ENCODE data around the gene ARHGDIG.

Gene ARHGDIG

DNA sequence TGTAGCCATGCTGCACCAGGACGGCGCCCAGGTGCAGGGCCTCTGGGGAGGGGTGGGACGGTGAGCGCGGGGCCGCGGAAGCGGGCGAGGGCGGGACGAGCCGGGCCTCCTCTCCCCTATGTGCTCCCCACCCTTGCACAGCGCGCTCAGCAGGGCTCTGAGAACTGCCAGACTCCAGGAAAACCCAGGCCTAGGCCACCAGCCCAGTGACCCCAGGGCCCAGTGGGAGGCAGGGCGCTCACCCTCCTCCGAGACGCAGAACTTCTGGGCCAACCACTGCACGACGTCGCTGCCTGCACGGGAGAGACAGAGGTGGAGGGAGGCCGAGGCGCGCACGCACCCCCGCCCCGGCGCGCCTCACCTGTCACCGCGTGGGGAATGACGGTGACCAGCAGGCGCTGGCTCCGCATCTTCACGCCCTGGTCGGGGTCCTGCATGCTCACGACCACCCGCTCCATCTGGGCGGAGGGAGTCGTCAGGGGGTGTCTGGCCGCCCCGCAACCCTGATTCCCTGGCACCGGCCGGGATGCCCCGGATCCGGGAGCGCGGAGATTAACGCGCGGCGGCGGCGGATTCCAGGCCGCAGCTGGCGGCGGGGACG lies 5.2 kb upstream of the ARHGDIG start:
- DNase-seq (ENCODE audit: low read depth): no peak
- H3K4me3 ChIP-seq (ENCODE audit: low read length): peak overlapping the region; percentile 16

GRCh38 chr16:275786-276232 lies 4.6 kb upstream of the ARHGDIG start, which contains the start of gene RGS11:
Gene RGS11 (minus strand): TSS chr16:275944. CDS start chr16:275911, 33 bp downstream.
- peak within 1 kb of the TSS; percentile 16 for H3K4me3 ChIP-seq (ENCODE audit: low read length)
- TF ChIP-seq CTCF (IDR thresholded peaks at IDR 0.05; ENCODE audit: insufficient read depth, low read depth, low read length, missing control alignments): no peak
- no peak for DNase-seq (ENCODE audit: low read depth)

More for the DNA sequence above, 5.2 kb upstream of the ARHGDIG start:
- TF ChIP-seq CTCF (IDR thresholded peaks at IDR 0.05; ENCODE audit: insufficient read depth, low read depth, low read length, missing control alignments): no peak

DNA sequence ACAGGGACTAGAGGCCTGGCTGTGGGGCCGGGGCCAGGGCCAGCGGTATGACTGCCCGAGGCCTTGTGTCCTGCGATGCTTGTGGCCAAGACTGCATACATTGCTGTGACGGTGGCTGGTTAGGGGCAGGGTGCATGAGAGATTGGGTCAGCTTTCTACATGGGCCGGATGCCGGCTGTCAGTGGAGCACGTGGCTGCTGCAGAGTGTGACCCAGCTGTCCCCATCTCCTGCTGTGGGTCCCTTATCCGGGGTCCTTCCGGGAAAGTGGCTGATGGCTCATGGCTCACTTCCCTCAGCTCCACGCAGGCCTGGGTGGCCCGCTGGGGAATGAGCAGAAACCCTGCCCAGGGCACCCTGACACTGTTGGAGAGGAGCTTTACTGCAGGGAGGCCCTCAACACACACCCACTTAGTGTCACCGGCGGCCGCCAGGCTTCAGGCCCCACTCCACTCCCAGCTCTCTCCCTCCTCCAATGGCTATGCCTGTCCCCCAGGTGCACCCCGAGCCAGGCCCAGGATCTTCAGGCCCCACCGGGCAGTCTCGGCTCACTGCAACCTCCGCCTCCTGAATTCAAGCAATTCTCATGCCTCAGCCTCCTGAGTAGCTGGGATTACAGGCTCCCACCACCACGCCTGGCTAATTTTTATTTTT lies 3.8 kb upstream of the ARHGDIG start:
- DNase-seq (ENCODE audit: low read depth): no peak
- H3K4me3 ChIP-seq (ENCODE audit: low read length): no peak overlapping the region
- no peak for TF ChIP-seq CTCF (IDR thresholded peaks at IDR 0.05; ENCODE audit: insufficient read depth, low read depth, low read length, missing control alignments)

- no peak overlapping the region for H3K4me3 ChIP-seq (ENCODE audit: low read length)
- peak; percentile 82 for DNase-seq (ENCODE audit: low read depth)
Observed at GRCh38 chr16:278863-279366, 1.5 kb upstream of the ARHGDIG start.

GRCh38 chr16:279531-279930 lies 860 bp upstream of the ARHGDIG start:
- no peak for TF ChIP-seq CTCF (IDR thresholded peaks at IDR 0.05; ENCODE audit: insufficient read depth, low read depth, low read length, missing control alignments)
- no peak for DNase-seq (ENCODE audit: low read depth)
- H3K4me3 ChIP-seq (ENCODE audit: low read length): no peak overlapping the region

More at GRCh38 chr16:278863-279366, 1.5 kb upstream of the ARHGDIG start:
- no peak for TF ChIP-seq CTCF (IDR thresholded peaks at IDR 0.05; ENCODE audit: insufficient read depth, low read depth, low read length, missing control alignments)

DNA sequence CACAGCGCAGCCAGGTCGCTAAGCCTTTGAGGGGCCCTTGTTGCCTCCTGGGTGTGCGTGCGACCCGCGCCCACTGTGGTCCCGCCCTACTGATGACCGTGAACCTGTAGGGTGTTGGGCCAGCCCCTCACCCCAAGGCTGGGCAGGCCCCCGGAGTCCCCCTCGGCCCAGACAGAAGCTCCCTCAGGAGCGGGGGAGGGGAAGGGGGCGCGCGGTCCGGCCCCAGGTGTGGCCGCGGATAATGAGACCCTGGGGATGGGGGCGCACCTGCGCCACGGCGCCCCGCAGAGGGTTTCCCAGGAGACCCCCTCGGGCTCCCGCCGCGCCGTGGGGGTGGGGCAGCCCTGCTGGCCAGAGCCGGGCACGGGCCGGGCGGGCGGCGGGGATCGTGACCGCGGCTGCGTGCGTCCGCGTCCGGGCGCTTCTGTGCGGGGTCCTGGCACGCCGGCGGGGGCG lies 358 bp upstream of the ARHGDIG start:
- TF ChIP-seq CTCF (IDR thresholded peaks at IDR 0.05; ENCODE audit: insufficient read depth, low read depth, low read length, missing control alignments): no peak
- no peak for DNase-seq (ENCODE audit: low read depth)
- H3K4me3 ChIP-seq (ENCODE audit: low read length): no peak overlapping the region
